ENCODE data around the gene PPIL6. TPM values are rescaled to one million over a fixed set of nuclear protein-coding genes. Genes with fewer than 3 reads are reported as not detected.

Gene PPIL6
- polyA plus RNA-seq, 1 of the 3 experiments (the other 2 are of a cell fraction): 1.1 TPM

GRCh38 chr6:109436041-109436440, 4.4 kb downstream of the PPIL6 start:
- no peak for DNase-seq
- ChIA-PET CTCF (no interaction called here), POLR2A (no interaction called here)
- Histone ChIP-seq H2AFZ (ENCODE audit: low read depth) (no peak overlapping the region), H3F3A (replicated peaks; ENCODE audit: insufficient read depth) (peaks cover 4% of the 10 kb centered on the region), H3K4me3 (ENCODE audit: low read depth in 2 of 2, low read length in 1 of 2) (no peak overlapping the region), H3K9ac (no peak overlapping the region), H3K9me3 (no peaks in the 10 kb centered on the region), H3K27ac (ENCODE audit: low read depth in 2 of 2, low read length in 1 of 2) (no peak overlapping the region), H3K36me3 (replicated peaks in 1 of 2; ENCODE audit: control insufficient read depth in 1 of 2, insufficient read depth in 2 of 2, low read length in 1 of 2) (no peaks in the 10 kb centered on the region), H4K20me1 (ENCODE audit: insufficient read depth) (no peaks in the 10 kb centered on the region), H3K27me3 (ENCODE audit: insufficient read depth) (no peaks in the 10 kb centered on the region), H3K79me2 (ENCODE audit: insufficient read depth) (no peaks in the 10 kb centered on the region), H3K9me2 (no peaks in the 10 kb centered on the region), H3K4me1 (ENCODE audit: control insufficient read depth in 1 of 2, insufficient read depth in 2 of 2, low read depth in 1 of 2, low read length in 1 of 2) (peaks cover 0 to 4% of the 10 kb centered on the region in 2 experiments; a peak in 1 of 4 replicates), H3K4me2 (no peak overlapping the region)
- 92% methylated on average over 5 of the region's 5 CpGs for WGBS (ENCODE audit: low lambda C conversion rate)
- TF ChIP-seq TCF12 (IDR thresholded peaks at IDR 0.05) (no peak), MEF2A (IDR thresholded peaks at IDR 0.05; ENCODE audit: borderline replicate concordance, low read depth) (no peak), SIN3A (IDR thresholded peaks at IDR 0.05; ENCODE audit: borderline replicate concordance, low read depth, low read length) (no peak), RFX5 (IDR thresholded peaks at IDR 0.05; ENCODE audit: low read length) (no peak), YY1 (IDR thresholded peaks at IDR 0.05; ENCODE audit: low read depth) (no peak), MAX (IDR thresholded peaks at IDR 0.05; ENCODE audit: low read depth) (no peak), SMC3 (IDR thresholded peaks at IDR 0.05; ENCODE audit: low read depth, low read length) (no peak), RXRA (IDR thresholded peaks at IDR 0.05; ENCODE audit: borderline replicate concordance, low read depth) (no peak), EZH2phosphoT487 (IDR thresholded peaks at IDR 0.05; ENCODE audit: borderline replicate concordance, low read depth) (no peak), POLR2AphosphoS5 (IDR thresholded peaks at IDR 0.05; ENCODE audit: low read depth, low read length) (no peak), IRF3 (IDR thresholded peaks at IDR 0.05; ENCODE audit: low read depth, low read length) (no peak), MXI1 (IDR thresholded peaks at IDR 0.05; ENCODE audit: low read depth, low read length) (no peak), ZBTB33 (IDR thresholded peaks at IDR 0.05; ENCODE audit: borderline replicate concordance, low read depth) (no peak), FOSL2 (IDR thresholded peaks at IDR 0.05; ENCODE audit: borderline replicate concordance, low read depth) (no peak)

GRCh38 chr6:109434456-109434855, 6.0 kb downstream of the PPIL6 start:
- CTCF ChIA-PET: no interaction called here
- no peak overlapping the region for H3K9ac ChIP-seq

More at GRCh38 chr6:109434456-109434855, 6.0 kb downstream of the PPIL6 start:
- WGBS (ENCODE audit: low lambda C conversion rate): 75% methylated on average over 2 of the region's 2 CpGs
- no peak for TF ChIP-seq ELF1 (IDR thresholded peaks at IDR 0.05)
- no peak for TF ChIP-seq GABPA (IDR thresholded peaks at IDR 0.05; ENCODE audit: low read depth)
- no peak for TF ChIP-seq FOSL2 (IDR thresholded peaks at IDR 0.05; ENCODE audit: borderline replicate concordance, low read depth)
- no peak for TF ChIP-seq IRF3 (IDR thresholded peaks at IDR 0.05; ENCODE audit: low read depth, low read length)
- no peak for TF ChIP-seq SMC3 (IDR thresholded peaks at IDR 0.05; ENCODE audit: low read depth, low read length)
- TF ChIP-seq GATA2 (CRISPR knock-in tag; IDR thresholded peaks at IDR 0.05): no peak
- TF ChIP-seq SIN3A (IDR thresholded peaks at IDR 0.05; ENCODE audit: borderline replicate concordance, low read depth, low read length): no peak
- TF ChIP-seq FOXM1 (IDR thresholded peaks at IDR 0.05; ENCODE audit: low read depth): no peak
- no peaks in the 10 kb centered on the region for H3K27me3 ChIP-seq (ENCODE audit: insufficient read depth)
- POLR2A ChIA-PET: no interaction called here
- H3K79me2 ChIP-seq (ENCODE audit: insufficient read depth): no peaks in the 10 kb centered on the region
- no peak overlapping the region for H2AFZ ChIP-seq (ENCODE audit: low read depth)
- H3K27ac ChIP-seq (ENCODE audit: low read depth in 2 of 2, low read length in 1 of 2): no peak overlapping the region
- no peaks in the 10 kb centered on the region for H3K9me2 ChIP-seq
- H3K36me3 ChIP-seq (replicated peaks in 1 of 2; ENCODE audit: control insufficient read depth in 1 of 2, insufficient read depth in 2 of 2, low read length in 1 of 2): no peaks in the 10 kb centered on the region
- no peak overlapping the region for H3K4me3 ChIP-seq (ENCODE audit: low read depth in 2 of 2, low read length in 1 of 2)
- peaks cover 4% of the 10 kb centered on the region for H3F3A ChIP-seq (replicated peaks; ENCODE audit: insufficient read depth)
- DNase-seq: no peak
- H4K20me1 ChIP-seq (ENCODE audit: insufficient read depth): no peaks in the 10 kb centered on the region
- H3K4me2 ChIP-seq: no peak overlapping the region
- H3K4me1 ChIP-seq (ENCODE audit: control insufficient read depth in 1 of 2, insufficient read depth in 2 of 2, low read depth in 1 of 2, low read length in 1 of 2): peaks cover 0 to 2% of the 10 kb centered on the region in 2 experiments; a peak in 1 of 4 replicates
- H3K9me3 ChIP-seq: no peaks in the 10 kb centered on the region
